ENCODE data around the gene KPNA1.

- TF ChIP-seq CTCF (IDR thresholded peaks at IDR 0.05), result no peak
- no peak for TF ChIP-seq EP300 (IDR thresholded peaks at IDR 0.05)
Measured at GRCh38 chr3:122502139-122502538, 12.6 kb downstream of the KPNA1 start.
